Caco-2 (cell line): ENCODE results near the gene MOB1A. TPM values are rescaled to one million over a fixed set of nuclear protein-coding genes. Genes with fewer than 3 reads are reported as not detected.

ENCODE experiments used
- BruUV-seq: library from RNA; stranded (reverse); fragments of 400-500 nt; replicated peaks from 2 replicates; lab custom pipeline; 2021; lab: Mats Ljungman, UMichigan
- CTCF ChIA-PET: fragments of 300-600 bp; sonication (Branson Sonifier 250); formaldehyde crosslinking; loops from one replicate; lab custom pipeline; 2022; ENCODE audit warnings: antibody characterized with exemption; lab: Charles Lee
- POLR2A ChIA-PET: fragments of 300-600 bp; sonication (Branson Sonifier 250); formaldehyde crosslinking; loops from one replicate; lab custom pipeline; 2022; ENCODE audit warnings: antibody characterized with exemption; lab: Charles Lee
- DNase-seq, 2 experiments: peaks; one replicate each; pipeline versions ENCODE4 v3.0.0 to v3.0.0-alpha.2; 2020 to 2022
- H3K27me3 ChIP-seq: replicated peaks from 2 replicates; pipeline ENCODE4 v1.6.0; 2011; ENCODE audit warnings: low read length; ENCODE audit not compliant: control insufficient read depth, insufficient read depth
- H3K36me3 ChIP-seq: 2 replicates; pipeline ENCODE4 v1.5.1; 2011; ENCODE audit warnings: low read length; ENCODE audit not compliant: control insufficient read depth, insufficient read depth
- H3K4me1 ChIP-seq: fragments of 250-450 bp; sonication (Bioruptor Pico); 2 replicates; pipeline ENCODE4 v1.5.1; 2020; ENCODE audit warnings: mild to moderate bottlenecking
- H3K4me3 ChIP-seq: 2 replicates; pipeline ENCODE4 v1.5.1; 2011; ENCODE audit warnings: low read depth, mild to moderate bottlenecking, control low read depth, low read length
- H3K9me3 ChIP-seq: fragments of 250-450 bp; sonication (Bioruptor Pico); 2 replicates; pipeline ENCODE4 v1.5.1; 2020; ENCODE audit warnings: mild to moderate bottlenecking, moderate library complexity
- H3K27ac Mint-ChIP-seq: one replicate; pipeline ENCODE4 v1.8.0; 2022; ENCODE audit warnings: mixed read lengths; ENCODE audit not compliant: unreplicated experiment
- H3K27me3 Mint-ChIP-seq: one replicate; pipeline ENCODE4 v1.8.0; 2022; ENCODE audit warnings: mixed read lengths; ENCODE audit not compliant: insufficient read depth, unreplicated experiment
- H3K36me3 Mint-ChIP-seq: one replicate; pipeline ENCODE4 v1.8.0; 2022; ENCODE audit warnings: mild to moderate bottlenecking, mixed read lengths; ENCODE audit not compliant: insufficient read depth, unreplicated experiment
- H3K4me1 Mint-ChIP-seq: one replicate; pipeline ENCODE4 v1.8.0; 2022; ENCODE audit warnings: low read depth, mixed read lengths; ENCODE audit not compliant: unreplicated experiment
- H3K4me3 Mint-ChIP-seq: one replicate; pipeline ENCODE4 v1.8.0; 2022; ENCODE audit warnings: mild to moderate bottlenecking, moderate library complexity, mixed read lengths; ENCODE audit not compliant: unreplicated experiment
- H3K9me3 Mint-ChIP-seq: one replicate; pipeline ENCODE4 v1.8.0; 2022; ENCODE audit warnings: mixed read lengths; ENCODE audit not compliant: unreplicated experiment
- intact Hi-C: fragments of 100-400 bp; cut with micrococcal nuclease; formaldehyde crosslinking; loops from one replicate; pipeline ENCODE4 v1.10.0; 2022; ENCODE audit not compliant: unreplicated experiment
- total RNA-seq: library from RNA; stranded (reverse); gene quantifications from 2 replicates; pipeline ENCODE4 v1.2.3, GENCODE V29; 2022
- TF ChIP-seq, protein P1 (sequence below), 2 experiments: fragments of 200-600 bp in 1 of 2; IDR thresholded peaks; 1 replicate in 1 of 2; 2 replicates in 1 of 2; pipeline versions ENCODE4 v1.5.1 to v1.8.0; 2011 to 2022; ENCODE audit warnings: antibody characterized with exemption in 1 of 2, control low read depth in 1 of 2, inconsistent platforms in 1 of 2, low read depth in 1 of 2, low read length in 1 of 2, mild to moderate bottlenecking in 1 of 2, moderate library complexity in 1 of 2; ENCODE audit not compliant: insufficient read depth in 1 of 2, severe bottlenecking in 1 of 2, unreplicated experiment in 1 of 2

MOB1A gene
- total RNA-seq, 1 experiment from 2014 or later: 125 TPM

DNA sequence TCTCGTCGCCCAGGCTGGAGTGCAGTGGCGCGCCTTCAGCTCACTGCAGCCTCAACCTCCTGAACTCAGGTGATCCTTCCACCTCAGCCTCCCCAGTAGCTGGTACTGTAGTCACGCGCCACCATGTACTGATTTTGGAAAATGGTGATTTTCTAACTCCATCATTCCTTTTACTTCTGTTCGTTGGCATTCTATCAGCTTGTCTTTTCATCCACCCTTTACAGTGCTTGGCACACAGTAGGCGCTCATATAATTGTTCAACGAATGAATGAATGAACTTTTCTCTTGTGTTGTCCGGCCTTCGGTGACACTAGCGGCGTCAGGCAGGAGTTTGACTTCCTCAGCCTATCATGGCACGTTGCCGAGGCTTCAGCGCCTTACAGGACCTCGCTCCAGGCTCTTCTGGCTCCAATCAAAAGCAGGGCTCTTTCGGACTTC lies 19.4 kb upstream of the MOB1A start:
- no peaks in the 10 kb centered on the region for H3K9me3 ChIP-seq
- Mint-ChIP-seq H3K4me3 (peak overlapping the region; percentile 91), H3K36me3 (peaks cover 51% of the 10 kb centered on the region), H3K9me3 (no peaks in the 10 kb centered on the region), H3K4me1 (peaks cover 26% of the 10 kb centered on the region), H3K27me3 (no peaks in the 10 kb centered on the region), H3K27ac (peak overlapping the region; percentile 100)
- TF ChIP-seq, protein P1, sequence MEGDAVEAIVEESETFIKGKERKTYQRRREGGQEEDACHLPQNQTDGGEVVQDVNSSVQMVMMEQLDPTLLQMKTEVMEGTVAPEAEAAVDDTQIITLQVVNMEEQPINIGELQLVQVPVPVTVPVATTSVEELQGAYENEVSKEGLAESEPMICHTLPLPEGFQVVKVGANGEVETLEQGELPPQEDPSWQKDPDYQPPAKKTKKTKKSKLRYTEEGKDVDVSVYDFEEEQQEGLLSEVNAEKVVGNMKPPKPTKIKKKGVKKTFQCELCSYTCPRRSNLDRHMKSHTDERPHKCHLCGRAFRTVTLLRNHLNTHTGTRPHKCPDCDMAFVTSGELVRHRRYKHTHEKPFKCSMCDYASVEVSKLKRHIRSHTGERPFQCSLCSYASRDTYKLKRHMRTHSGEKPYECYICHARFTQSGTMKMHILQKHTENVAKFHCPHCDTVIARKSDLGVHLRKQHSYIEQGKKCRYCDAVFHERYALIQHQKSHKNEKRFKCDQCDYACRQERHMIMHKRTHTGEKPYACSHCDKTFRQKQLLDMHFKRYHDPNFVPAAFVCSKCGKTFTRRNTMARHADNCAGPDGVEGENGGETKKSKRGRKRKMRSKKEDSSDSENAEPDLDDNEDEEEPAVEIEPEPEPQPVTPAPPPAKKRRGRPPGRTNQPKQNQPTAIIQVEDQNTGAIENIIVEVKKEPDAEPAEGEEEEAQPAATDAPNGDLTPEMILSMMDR (IDR thresholded peaks at IDR 0.05; ENCODE audit: insufficient read depth in 1 of 2, low read depth in 1 of 2, low read length in 1 of 2, severe bottlenecking in 1 of 2, unreplicated experiment in 1 of 2): no peak
- ChIA-PET CTCF (interaction anchor here (1.3 kb wide), 1 partner anchor 20 kb away, joined by 7 read pairs; the partner anchor contains the start of gene MOB1A), POLR2A (interaction anchor here (0.6 to 2.1 kb wide), 3 partner anchors 9 to 50 kb away, joined by 3 to 19 read pairs (median 6); partner anchors contain the start of genes BOLA3 and MOB1A)
- H3K4me1 ChIP-seq: peaks cover 12% of the 10 kb centered on the region
- DNase-seq: peak in 1 of 2 experiments; percentile 31
- BruUV-seq: TSS peak; percentile 81
- no peaks in the 10 kb centered on the region for H3K27me3 ChIP-seq
- intact Hi-C loops: loop anchor here (1.0 to 2.0 kb wide), 2 partner anchors 20 to 49 kb away; partner anchors contain the start of gene MOB1A
- no peaks in the 10 kb centered on the region for H3K36me3 ChIP-seq
- H3K4me3 ChIP-seq: peak overlapping the region; percentile 80

DNA sequence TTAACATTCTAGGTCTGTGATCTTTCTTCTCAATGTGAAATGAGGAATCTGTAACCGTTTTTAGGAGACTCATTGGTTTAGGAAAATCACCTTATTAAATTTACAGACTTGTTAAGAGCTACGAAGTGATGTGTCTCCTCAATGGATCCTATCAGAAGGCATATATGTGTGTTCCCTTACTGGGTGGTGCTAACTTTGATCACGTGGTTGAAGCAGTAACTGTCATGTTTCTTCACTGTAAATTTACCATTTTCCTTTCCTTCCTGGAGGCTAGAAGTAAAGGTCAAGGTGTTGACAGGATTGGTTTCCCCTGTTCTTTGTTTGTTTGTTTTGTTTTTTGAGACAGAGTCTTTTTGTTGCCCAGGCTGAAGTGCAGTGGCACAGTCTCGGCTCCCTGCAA lies 18.4 kb upstream of the MOB1A start:
- Mint-ChIP-seq H3K4me3 (peak overlapping the region; percentile 91), H3K4me1 (peaks cover 26% of the 10 kb centered on the region), H3K36me3 (peaks cover 42% of the 10 kb centered on the region), H3K27ac (no peak overlapping the region), H3K27me3 (no peaks in the 10 kb centered on the region), H3K9me3 (no peaks in the 10 kb centered on the region)
- BruUV-seq: no TSS peak
- intact Hi-C loops: no loop called here
- ChIA-PET CTCF (no interaction called here), POLR2A (no interaction called here)
- Histone ChIP-seq H3K4me1 (peaks cover 12% of the 10 kb centered on the region), H3K27me3 (no peaks in the 10 kb centered on the region), H3K9me3 (no peaks in the 10 kb centered on the region), H3K4me3 (no peak overlapping the region), H3K36me3 (no peaks in the 10 kb centered on the region)
- no peak for DNase-seq
- TF ChIP-seq, protein P1 (IDR thresholded peaks at IDR 0.05; ENCODE audit: insufficient read depth in 1 of 2, low read depth in 1 of 2, low read length in 1 of 2, severe bottlenecking in 1 of 2, unreplicated experiment in 1 of 2): no peak

DNA sequence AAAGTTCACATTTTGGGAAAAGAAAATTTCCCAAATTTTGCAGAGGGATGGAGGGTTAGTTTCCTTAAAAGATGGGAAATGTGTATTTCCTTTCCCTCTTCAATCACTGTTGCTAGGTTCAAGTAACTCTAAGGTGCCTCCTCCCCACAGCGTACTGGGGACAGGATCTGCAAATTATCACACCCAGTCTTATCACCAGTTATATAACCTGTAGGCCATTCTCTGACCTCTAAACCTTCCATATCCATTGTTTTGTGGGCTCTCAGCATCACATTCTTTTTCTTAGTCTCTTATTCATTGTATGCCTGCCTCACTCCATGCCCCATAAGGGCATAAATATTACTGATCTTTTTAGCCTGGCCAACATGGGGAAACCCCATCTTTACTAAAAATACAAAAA lies 16.1 kb upstream of the MOB1A start:
- TF ChIP-seq, protein P1 (IDR thresholded peaks at IDR 0.05; ENCODE audit: insufficient read depth in 1 of 2, low read depth in 1 of 2, low read length in 1 of 2, severe bottlenecking in 1 of 2, unreplicated experiment in 1 of 2): no peak
- Mint-ChIP-seq H3K9me3 (no peaks in the 10 kb centered on the region), H3K4me3 (no peak overlapping the region), H3K27me3 (no peaks in the 10 kb centered on the region), H3K4me1 (peaks cover 20% of the 10 kb centered on the region), H3K36me3 (peaks cover 19% of the 10 kb centered on the region), H3K27ac (no peak overlapping the region)
- H3K27me3 ChIP-seq: no peaks in the 10 kb centered on the region
- intact Hi-C loops: no loop called here
- no peaks in the 10 kb centered on the region for H3K36me3 ChIP-seq
- ChIA-PET CTCF (no interaction called here), POLR2A (no interaction called here)
- peaks cover 4% of the 10 kb centered on the region for H3K4me1 ChIP-seq
- H3K9me3 ChIP-seq: no peaks in the 10 kb centered on the region
- H3K4me3 ChIP-seq: no peak overlapping the region
- no TSS peak for BruUV-seq
- peak in 1 of 2 experiments; percentile 1 for DNase-seq
